Uterus (tissue), 4 donors: Measurements from ENCODE around the gene RASA3. TPM values are rescaled to one million over a fixed set of nuclear protein-coding genes. Genes with fewer than 3 reads are reported as not detected.
A peak's percentile ranks its signal among the peaks of the same experiment; 100 is the strongest.
"Not testable (repeated sequence)": the region's sequence is repeated elsewhere in the genome, so short reads cannot be mapped to it uniquely, and the experiment has no call there.

Experiments used
- DNase-seq, 2 donors: peaks; one replicate each; pipeline ENCODE4 v3.0.0-alpha.2; 2019 to 2020
- H3K27ac ChIP-seq, 2 donors: fragments of 200-600 bp; sonication (generic); 1 replicate in 1 of 2; 2 replicates in 1 of 2; pipeline ENCODE4 v1.5.1; 2016 to 2018
- H3K27me3 ChIP-seq, 2 donors: fragments of 200-600 bp; sonication (generic); one replicate each; pipeline ENCODE4 v1.5.1; 2018 to 2019; ENCODE audit warnings: control low read depth in 1 of 2
- H3K36me3 ChIP-seq, 2 donors: fragments of 200-600 bp; sonication (generic); one replicate each; pipeline ENCODE4 v1.5.1; 2019; ENCODE audit warnings: control low read depth in 1 of 2
- H3K4me1 ChIP-seq, 2 donors: fragments of 200-600 bp; sonication (generic); one replicate each; pipeline ENCODE4 v1.5.1; 2018 to 2019; ENCODE audit warnings: control low read depth in 1 of 2
- H3K4me3 ChIP-seq, 2 donors: fragments of 200-600 bp; sonication (generic); 1 replicate in 1 of 2; 2 replicates in 1 of 2; pipeline ENCODE4 v1.5.1; 2018 to 2019; ENCODE audit warnings: mild to moderate bottlenecking in 1 of 2
- H3K9me3 ChIP-seq, 2 donors: fragments of 200-600 bp; sonication (generic); one replicate each; pipeline ENCODE4 v1.5.1; 2019; ENCODE audit warnings: control low read depth in 1 of 2
- POLR2A ChIP-seq, 2 donors: fragments of 450-650 bp; IDR thresholded peaks; one replicate each; pipeline ENCODE4 v1.6.1; 2016; ENCODE audit warnings: antibody characterized with exemption in 2 of 2, mild to moderate bottlenecking in 1 of 2, moderate library complexity in 1 of 2
- intact Hi-C: fragments of 100-400 bp; cut with DNase I; formaldehyde crosslinking; loops from one replicate; pipeline ENCODE4 v1.15.1; 2023; ENCODE audit warnings: low total_unique reads
- total RNA-seq, 4 donors: library from RNA; depleted of rRNA in 3 of 4; stranded (reverse); fragments of >200 nt in 3 of 4; gene quantifications; one replicate each; pipeline versions ENCODE4 v1.1.0 to v1.2.4, GENCODE V29; 2014 to 2023
- TF ChIP-seq, protein P1 (sequence below), 4 experiments: fragments of 200-600 bp in 2 of 4; fragments of 450-650 bp in 2 of 4; sonication (generic) in 2 of 4; IDR thresholded peaks; one replicate each; pipeline ENCODE4 v1.5.1; 2016 to 2019; ENCODE audit warnings: antibody characterized with exemption in 4 of 4, mild to moderate bottlenecking in 2 of 4, moderate library complexity in 1 of 4
- donor health status: DM: yes; HTN: yes; CAD: no.

Gene RASA3
- total RNA-seq, 4 donors from 2014 or later: 8.5 to 31.6 (median 17.2) TPM

DNA sequence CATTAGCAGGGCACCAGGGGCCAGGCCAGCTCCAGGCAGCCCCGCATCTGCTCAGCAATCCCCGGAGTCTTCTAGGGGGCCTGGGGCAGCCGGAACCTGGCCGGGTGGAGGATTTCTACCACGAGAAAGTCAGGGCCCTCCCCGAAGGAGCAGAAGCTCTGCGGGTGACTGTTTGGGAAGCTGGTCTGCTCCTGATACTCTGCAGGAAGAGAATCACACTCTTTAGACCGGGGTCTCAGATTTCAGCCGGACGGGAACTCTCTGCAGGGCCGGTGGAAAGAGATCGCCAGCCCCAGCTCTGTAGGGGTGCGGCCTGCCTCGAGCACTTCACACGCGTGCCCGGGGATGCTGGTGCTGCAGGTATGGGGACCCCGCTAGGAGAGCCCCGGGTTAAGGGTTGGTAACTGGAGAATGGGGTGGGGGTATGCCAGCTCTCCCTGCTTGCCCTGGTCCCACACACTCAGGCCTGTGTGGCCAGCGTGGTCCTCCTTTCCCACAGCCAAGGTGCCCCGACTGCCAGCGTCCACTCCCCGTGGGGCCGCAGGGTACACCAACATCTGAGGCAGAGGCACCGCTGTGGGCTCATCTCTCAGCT lies 20.1 kb downstream of the RASA3 start:
- no peaks in the 10 kb centered on the region for H3K4me1 ChIP-seq
- H3K9me3 ChIP-seq: no peaks in the 10 kb centered on the region
- H3K4me3 ChIP-seq: no peak overlapping the region
- intact Hi-C loops: no loop called here
- H3K27ac ChIP-seq: no peak overlapping the region
- no peaks in the 10 kb centered on the region for H3K27me3 ChIP-seq
- no peak for TF ChIP-seq POLR2A (IDR thresholded peaks at IDR 0.05)
- TF ChIP-seq, protein P1, sequence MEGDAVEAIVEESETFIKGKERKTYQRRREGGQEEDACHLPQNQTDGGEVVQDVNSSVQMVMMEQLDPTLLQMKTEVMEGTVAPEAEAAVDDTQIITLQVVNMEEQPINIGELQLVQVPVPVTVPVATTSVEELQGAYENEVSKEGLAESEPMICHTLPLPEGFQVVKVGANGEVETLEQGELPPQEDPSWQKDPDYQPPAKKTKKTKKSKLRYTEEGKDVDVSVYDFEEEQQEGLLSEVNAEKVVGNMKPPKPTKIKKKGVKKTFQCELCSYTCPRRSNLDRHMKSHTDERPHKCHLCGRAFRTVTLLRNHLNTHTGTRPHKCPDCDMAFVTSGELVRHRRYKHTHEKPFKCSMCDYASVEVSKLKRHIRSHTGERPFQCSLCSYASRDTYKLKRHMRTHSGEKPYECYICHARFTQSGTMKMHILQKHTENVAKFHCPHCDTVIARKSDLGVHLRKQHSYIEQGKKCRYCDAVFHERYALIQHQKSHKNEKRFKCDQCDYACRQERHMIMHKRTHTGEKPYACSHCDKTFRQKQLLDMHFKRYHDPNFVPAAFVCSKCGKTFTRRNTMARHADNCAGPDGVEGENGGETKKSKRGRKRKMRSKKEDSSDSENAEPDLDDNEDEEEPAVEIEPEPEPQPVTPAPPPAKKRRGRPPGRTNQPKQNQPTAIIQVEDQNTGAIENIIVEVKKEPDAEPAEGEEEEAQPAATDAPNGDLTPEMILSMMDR (IDR thresholded peaks at IDR 0.05): no peak
- peak; percentile 10 to 13 for DNase-seq
- H3K36me3 ChIP-seq: no peaks in the 10 kb centered on the region

DNA sequence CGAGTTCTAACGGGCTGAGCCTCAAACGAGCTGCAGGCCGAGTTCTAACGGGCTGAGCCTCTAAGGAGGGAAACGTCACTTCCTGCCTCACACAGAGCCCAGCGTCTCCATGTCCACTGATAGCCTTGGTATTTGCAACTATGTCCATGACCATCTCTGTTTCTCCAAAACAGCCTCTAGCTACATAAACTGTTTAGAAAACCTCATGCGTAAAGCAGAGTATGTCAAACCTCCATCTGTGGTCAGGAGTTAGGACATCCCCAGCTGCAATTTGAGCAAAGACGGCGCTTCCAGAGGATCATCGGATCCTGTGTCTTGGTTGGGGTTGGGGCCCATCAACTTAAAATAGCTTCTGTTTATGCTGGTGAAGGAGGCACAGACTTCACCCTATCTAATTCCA lies 20.8 kb downstream of the RASA3 start:
- H3K27ac ChIP-seq: no peak overlapping the region
- peak in 1 of 2 donors; percentile 6 for DNase-seq
- intact Hi-C loops: no loop called here
- H3K4me1 ChIP-seq: no peaks in the 10 kb centered on the region
- no peaks in the 10 kb centered on the region for H3K36me3 ChIP-seq
- no peak overlapping the region for H3K4me3 ChIP-seq
- TF ChIP-seq POLR2A (IDR thresholded peaks at IDR 0.05): no peak
- TF ChIP-seq, protein P1 (IDR thresholded peaks at IDR 0.05): no peak
- no peaks in the 10 kb centered on the region for H3K9me3 ChIP-seq
- no peaks in the 10 kb centered on the region for H3K27me3 ChIP-seq

DNA sequence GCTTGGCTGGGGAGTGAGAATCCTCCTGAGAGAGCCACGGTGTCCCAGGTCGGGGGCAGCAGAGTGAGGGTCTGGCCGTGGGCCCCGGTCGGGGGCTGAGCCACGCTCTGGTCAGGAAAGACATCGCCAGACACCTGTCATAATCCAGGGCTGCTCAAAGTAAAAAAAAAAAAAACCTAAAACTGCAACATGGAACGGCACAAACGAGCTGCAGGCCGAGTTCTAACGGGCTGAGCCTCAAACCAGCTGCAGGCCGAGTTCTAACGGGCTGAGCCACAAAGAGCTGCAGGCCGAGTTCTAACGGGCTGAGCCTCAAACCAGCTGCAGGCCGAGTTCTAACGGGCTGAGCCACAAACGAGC lies 21.6 kb downstream of the RASA3 start:
- H3K27ac ChIP-seq, H3K27me3 ChIP-seq, intact Hi-C loops, H3K4me3 ChIP-seq, H3K4me1 ChIP-seq, H3K9me3 ChIP-seq, H3K36me3 ChIP-seq, DNase-seq: not testable (repeated sequence)

DNA sequence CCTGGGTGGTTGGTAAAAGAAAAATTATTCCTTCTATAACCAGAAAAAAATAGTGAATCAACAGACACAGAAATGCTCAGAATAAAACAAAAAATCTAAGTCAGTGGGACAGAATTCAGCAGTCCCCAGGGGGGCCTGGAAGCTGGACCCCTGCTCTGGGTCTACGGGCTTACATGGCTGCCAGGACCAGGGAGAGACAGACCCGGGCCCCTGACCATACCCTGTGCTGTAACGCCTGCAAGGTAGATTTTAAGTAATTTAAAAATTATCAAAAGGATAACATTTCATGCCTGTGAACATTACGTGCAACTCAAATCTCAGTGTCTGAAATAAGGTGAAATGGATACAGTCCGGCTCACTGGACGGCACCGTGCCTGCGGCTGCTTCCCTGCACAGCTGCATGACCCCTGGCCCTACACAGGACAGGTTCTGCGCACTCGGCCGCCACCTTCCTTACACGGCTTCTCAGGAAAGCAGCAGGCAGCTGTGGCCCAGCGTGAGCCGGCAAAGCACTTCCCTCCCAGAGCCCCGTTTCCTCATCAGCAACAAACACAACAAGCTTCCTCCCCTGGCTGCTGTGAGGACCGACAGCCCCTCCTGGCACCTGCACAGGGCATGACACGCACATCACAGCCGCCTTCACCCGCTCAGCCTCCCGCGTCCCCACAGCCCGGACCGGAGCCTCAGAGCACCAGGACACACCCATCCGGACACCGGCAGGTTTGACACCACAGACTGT lies 22.2 kb downstream of the RASA3 start:
- DNase-seq: peak; percentile 20 to 27
- H3K27me3 ChIP-seq: no peaks in the 10 kb centered on the region
- no peak overlapping the region for H3K27ac ChIP-seq
- H3K9me3 ChIP-seq: no peaks in the 10 kb centered on the region
- no peaks in the 10 kb centered on the region for H3K4me1 ChIP-seq
- intact Hi-C loops: no loop called here
- H3K4me3 ChIP-seq: no peak overlapping the region
- TF ChIP-seq, protein P1 (IDR thresholded peaks at IDR 0.05): no peak
- no peak for TF ChIP-seq POLR2A (IDR thresholded peaks at IDR 0.05)
- H3K36me3 ChIP-seq: no peaks in the 10 kb centered on the region

DNA sequence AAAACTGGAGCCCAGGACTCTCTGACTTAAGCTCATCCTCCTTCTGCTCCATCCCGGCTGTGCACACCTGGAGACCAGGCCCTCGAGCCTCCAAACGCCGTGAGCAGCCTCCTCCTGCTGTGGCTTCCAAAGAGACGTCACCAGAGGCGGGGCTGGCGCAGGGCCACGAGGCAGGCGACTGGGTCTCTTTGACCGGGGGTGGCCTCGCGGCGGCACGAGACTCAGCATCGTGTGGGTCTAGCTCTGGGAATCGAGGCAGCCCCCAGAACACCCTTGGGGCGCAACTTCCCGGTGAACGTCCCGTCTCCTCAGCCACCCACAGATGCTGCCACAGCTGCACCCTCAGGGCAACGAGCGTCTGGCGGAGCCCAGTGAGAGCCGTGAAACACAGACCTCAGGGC lies 22.8 kb downstream of the RASA3 start:
- H3K9me3 ChIP-seq: no peaks in the 10 kb centered on the region
- TF ChIP-seq, protein P1 (IDR thresholded peaks at IDR 0.05): no peak
- no peak overlapping the region for H3K27ac ChIP-seq
- no peaks in the 10 kb centered on the region for H3K27me3 ChIP-seq
- DNase-seq: peak; percentile 28 to 31
- intact Hi-C loops: no loop called here
- no peaks in the 10 kb centered on the region for H3K36me3 ChIP-seq
- no peak overlapping the region for H3K4me3 ChIP-seq
- no peaks in the 10 kb centered on the region for H3K4me1 ChIP-seq
